A549 treated with DMSO at 1 μM for 4 hours (cell line): ENCODE data around the gene SPATA17. TPM values are rescaled to one million over a fixed set of nuclear protein-coding genes. Genes with fewer than 3 reads are reported as not detected.

Experiments
- total RNA-seq: library from RNA; stranded (reverse); fragments of 200-300 nt; extraction: Qiagen RNA extraction; gene quantifications from 5 replicates; pipeline ENCODE4 v1.2.3, GENCODE V29; 2022; ENCODE audit warnings: low read depth

The SPATA17 gene
- total RNA-seq = 2.1 to 3.7 TPM (median 2.6 TPM) in 5 replicates

GRCh38 chr1:217630711-217631591 lies at the start of gene SPATA17, which contains the start of gene GPATCH2:
Gene SPATA17, plus strand, starts transcription at chr1:217631344. Its CDS starts 35 bp downstream, at chr1:217631379.
Gene GPATCH2, minus strand, starts transcription at chr1:217631090. Its CDS starts 119 bp downstream, at chr1:217630971.

Other genes starting within 250 kb of the SPATA17 start
- gene GPATCH2, start 254 bp upstream of the SPATA17 start, total RNA-seq = 7.5 to 10.3 TPM (median 9.3 TPM) in 5 replicates